ENCODE measurements around the gene FAM209B. TPM values are rescaled to one million over a fixed set of nuclear protein-coding genes. Genes with fewer than 3 reads are reported as not detected.
A peak's percentile ranks its signal among the peaks of the same experiment; 100 is the strongest.
"Not testable (repeated sequence)": the region's sequence is repeated elsewhere in the genome, so short reads cannot be mapped to it uniquely, and the experiment has no call there.

Gene FAM209B
- total RNA-seq, 4 donors from 2014 or later = 0.61 to 1.5 TPM; not detected in 2

GRCh38 chr20:56520180-56520579 is 12.9 kb upstream of the FAM209B start:
- DNase-seq (ENCODE audit: low spot score in 2 of 2) = peak in 1 of 2 donors; percentile 62
- intact Hi-C loops (cut with DNase I; ENCODE audit: low total_unique reads) = no loop called here
- no peak overlapping the region for H3K4me3 ChIP-seq (ENCODE audit: low read depth, poor library complexity, severe bottlenecking)
- WGBS, 2 donors = 97 to 98% methylated on average over 10 of the region's 10 CpGs
- no peak for TF ChIP-seq POLR2A (IDR thresholded peaks at IDR 0.05)
- no peak for TF ChIP-seq CTCF (IDR thresholded peaks at IDR 0.05)

GRCh38 chr20:56520746-56521354 is 12.2 kb upstream of the FAM209B start:
- DNase-seq (ENCODE audit: low spot score in 2 of 2); H3K4me3 ChIP-seq (ENCODE audit: low read depth, poor library complexity, severe bottlenecking); intact Hi-C loops (cut with DNase I; ENCODE audit: low total_unique reads): not testable (repeated sequence)
- 93 to 95% methylated on average over 13 of the region's 13 CpGs for WGBS, 2 donors

GRCh38 chr20:56522311-56522710 is 10.7 kb upstream of the FAM209B start:
- 81 to 89% methylated on average over 6 of the region's 6 CpGs for WGBS, 2 donors
- TF ChIP-seq POLR2A (IDR thresholded peaks at IDR 0.05) = no peak
- no peak for TF ChIP-seq CTCF (IDR thresholded peaks at IDR 0.05)
- DNase-seq (ENCODE audit: low spot score in 2 of 2) = no peak

GRCh38 chr20:56524444-56524843 is 8.6 kb upstream of the FAM209B start, which contains the start of gene FAM209A:
TSS of gene FAM209A (plus strand) at chr20:56524744. CDS start at chr20:56524809, 65 bp downstream.
- H3K4me3 ChIP-seq (ENCODE audit: low read depth, poor library complexity, severe bottlenecking); intact Hi-C loops (cut with DNase I; ENCODE audit: low total_unique reads); DNase-seq (ENCODE audit: low spot score in 2 of 2): not testable (repeated sequence)
- 82 to 87% methylated on average over 7 of the region's 7 CpGs for WGBS, 2 donors

More at GRCh38 chr20:56522311-56522710, 10.7 kb upstream of the FAM209B start:
- no peak overlapping the region for H3K4me3 ChIP-seq (ENCODE audit: low read depth, poor library complexity, severe bottlenecking)
- intact Hi-C loops (cut with DNase I; ENCODE audit: low total_unique reads) = no loop called here

GRCh38 chr20:56527521-56527920 is 5.5 kb upstream of the FAM209B start:
- 84 to 94% methylated on average over 7 of the region's 7 CpGs for WGBS, 2 donors
- TF ChIP-seq CTCF (IDR thresholded peaks at IDR 0.05) = no peak
- TF ChIP-seq POLR2A (IDR thresholded peaks at IDR 0.05) = no peak
- intact Hi-C loops (cut with DNase I; ENCODE audit: low total_unique reads) = no loop called here
- no peak overlapping the region for H3K4me3 ChIP-seq (ENCODE audit: low read depth, poor library complexity, severe bottlenecking)
- DNase-seq (ENCODE audit: low spot score in 2 of 2) = no peak

- intact Hi-C loops (cut with DNase I; ENCODE audit: low total_unique reads) = no loop called here
- 84 to 85% methylated on average over 3 of the region's 3 CpGs for WGBS, 2 donors
- TF ChIP-seq POLR2A (IDR thresholded peaks at IDR 0.05) (no peak), CTCF (IDR thresholded peaks at IDR 0.05) (no peak)
- no peak for DNase-seq (ENCODE audit: low spot score in 2 of 2)
- no peak overlapping the region for H3K4me3 ChIP-seq (ENCODE audit: low read depth, poor library complexity, severe bottlenecking)
Measured at GRCh38 chr20:56537997-56538396, 5.0 kb downstream of the FAM209B start.

GRCh38 chr20:56540415-56540814 is 7.4 kb downstream of the FAM209B start:
- no peak overlapping the region for H3K4me3 ChIP-seq (ENCODE audit: low read depth, poor library complexity, severe bottlenecking)
- TF ChIP-seq POLR2A (IDR thresholded peaks at IDR 0.05) = no peak
- no peak for TF ChIP-seq CTCF (IDR thresholded peaks at IDR 0.05)
- intact Hi-C loops (cut with DNase I; ENCODE audit: low total_unique reads) = no loop called here
- 84 to 86% methylated on average over 6 of the region's 6 CpGs for WGBS, 2 donors
- no peak for DNase-seq (ENCODE audit: low spot score in 2 of 2)
